Esophagus squamous epithelium (tissue), 4 donors: Measurements from ENCODE around the gene NLGN4X.

Source experiments
- CTCF ChIP-seq, 6 experiments: fragments of 450-650 bp in 4 of 6; fragments of 200-600 bp in 2 of 6; sonication (generic) in 2 of 6; IDR thresholded peaks; one replicate each; pipeline ENCODE4 v1.5.1; 2016 to 2019; ENCODE audit warnings: antibody characterized with exemption in 6 of 6, mild to moderate bottlenecking in 4 of 6, moderate library complexity in 4 of 6
- POLR2A ChIP-seq, 4 donors: fragments of 450-650 bp; IDR thresholded peaks; one replicate each; pipeline ENCODE4 v1.6.1; 2017; ENCODE audit warnings: antibody characterized with exemption in 4 of 4, mild to moderate bottlenecking in 4 of 4, moderate library complexity in 3 of 4

GRCh38 chrX:6132970-6133369 is 95.7 kb downstream of the NLGN4X start:
- TF ChIP-seq CTCF (IDR thresholded peaks at IDR 0.05) = no peak
- no peak for TF ChIP-seq POLR2A (IDR thresholded peaks at IDR 0.05)
